ENCODE measurements around the gene DCTN3.

The DCTN3 gene

GRCh38 chr9:34573599-34574325 is 46.5 kb downstream of the DCTN3 start:
- no peak for DNase-seq

- DNase-seq, result no peak
Observed at GRCh38 chr9:34572628-34573027, 47.7 kb downstream of the DCTN3 start.

- no peak for DNase-seq
Observed at GRCh38 chr9:34572092-34572491, 48.2 kb downstream of the DCTN3 start.

GRCh38 chr9:34571481-34571810 is 48.8 kb downstream of the DCTN3 start:
- DNase-seq, result no peak

- DNase-seq, result no peak
Observed at GRCh38 chr9:34570809-34571480, 49.4 kb downstream of the DCTN3 start.

- no peak for DNase-seq
Observed at GRCh38 chr9:34570376-34570775, 49.9 kb downstream of the DCTN3 start.

GRCh38 chr9:34568774-34569173 is 51.5 kb downstream of the DCTN3 start:
- no peak for DNase-seq

- no peak for DNase-seq
Observed at GRCh38 chr9:34568133-34568532, 52.2 kb downstream of the DCTN3 start.

- DNase-seq, result no peak
Observed at GRCh38 chr9:34566972-34567371, 53.3 kb downstream of the DCTN3 start.

GRCh38 chr9:34566322-34566721 is 54.0 kb downstream of the DCTN3 start:
- DNase-seq, result no peak

GRCh38 chr9:34565856-34566255 is 54.4 kb downstream of the DCTN3 start:
- DNase-seq, result no peak

GRCh38 chr9:34564617-34565016 is 55.7 kb downstream of the DCTN3 start:
- no peak for DNase-seq
